ENCODE data around the gene CDC25A. TPM values are rescaled to one million over a fixed set of nuclear protein-coding genes. Genes with fewer than 3 reads are reported as not detected.

CDC25A gene
- total RNA-seq, 4 donors from 2014 or later, result 1.7 to 7.6 (median 4.8) TPM

- WGBS, 2 donors (ENCODE audit: low coverage in 1 of 2), result 92 to 96% methylated on average over 4 to 6 of the region's 6 CpGs
- Histone ChIP-seq H3K27me3 (no peaks in the 10 kb centered on the region), H3K4me1 (peaks cover 0 to 5% (median 0%) of the 10 kb centered on the region in 4 donors), H3K36me3 (no peaks in the 10 kb centered on the region), H3K4me3 (no peak overlapping the region), H3K27ac (no peak overlapping the region), H3K9me3 (no peaks in the 10 kb centered on the region)
- DNase-seq, result no peak
- intact Hi-C loops (cut with DNase I; ENCODE audit: low total_unique reads) (no loop called here), in situ Hi-C loops (cut with MboI; ENCODE audit: low pct_ligation_motif_present in 1 of 4, low pct_unique_long_range_greater_than_20kb in 1 of 4, low sequenced_read_pairs in 3 of 4) (no loop called here)
- TF ChIP-seq POLR2A (IDR thresholded peaks at IDR 0.05), result no peak
- TF ChIP-seq EP300 (IDR thresholded peaks at IDR 0.05; ENCODE audit: low read depth), result no peak
- no peak for TF ChIP-seq POLR2AphosphoS5 (IDR thresholded peaks at IDR 0.05)
- TF ChIP-seq, protein P1, sequence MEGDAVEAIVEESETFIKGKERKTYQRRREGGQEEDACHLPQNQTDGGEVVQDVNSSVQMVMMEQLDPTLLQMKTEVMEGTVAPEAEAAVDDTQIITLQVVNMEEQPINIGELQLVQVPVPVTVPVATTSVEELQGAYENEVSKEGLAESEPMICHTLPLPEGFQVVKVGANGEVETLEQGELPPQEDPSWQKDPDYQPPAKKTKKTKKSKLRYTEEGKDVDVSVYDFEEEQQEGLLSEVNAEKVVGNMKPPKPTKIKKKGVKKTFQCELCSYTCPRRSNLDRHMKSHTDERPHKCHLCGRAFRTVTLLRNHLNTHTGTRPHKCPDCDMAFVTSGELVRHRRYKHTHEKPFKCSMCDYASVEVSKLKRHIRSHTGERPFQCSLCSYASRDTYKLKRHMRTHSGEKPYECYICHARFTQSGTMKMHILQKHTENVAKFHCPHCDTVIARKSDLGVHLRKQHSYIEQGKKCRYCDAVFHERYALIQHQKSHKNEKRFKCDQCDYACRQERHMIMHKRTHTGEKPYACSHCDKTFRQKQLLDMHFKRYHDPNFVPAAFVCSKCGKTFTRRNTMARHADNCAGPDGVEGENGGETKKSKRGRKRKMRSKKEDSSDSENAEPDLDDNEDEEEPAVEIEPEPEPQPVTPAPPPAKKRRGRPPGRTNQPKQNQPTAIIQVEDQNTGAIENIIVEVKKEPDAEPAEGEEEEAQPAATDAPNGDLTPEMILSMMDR (IDR thresholded peaks at IDR 0.05), result no peak
Measured at GRCh38 chr3:48123346-48123745, 64.9 kb downstream of the CDC25A start.

DNA sequence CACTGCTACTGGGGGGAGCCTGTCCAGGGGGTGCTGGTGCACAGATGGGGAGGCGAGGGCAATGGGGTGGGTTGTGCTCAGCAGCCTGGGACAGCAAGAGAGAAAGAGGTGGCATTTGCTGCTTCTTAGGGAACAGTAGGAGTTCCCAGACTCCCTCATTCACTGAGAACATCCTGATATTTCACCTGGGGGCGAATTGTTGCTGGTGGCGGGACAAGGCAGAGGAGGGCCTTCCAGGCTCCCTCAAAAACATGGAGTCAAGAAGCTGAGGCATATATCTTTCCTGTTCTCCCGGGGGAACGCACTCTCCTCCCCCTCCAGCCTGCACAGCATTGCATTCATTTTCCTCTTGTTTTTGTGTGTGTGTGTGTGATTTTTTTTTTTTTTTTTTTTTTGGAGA lies 65.7 kb downstream of the CDC25A start:
- no peak for DNase-seq
- Histone ChIP-seq H3K27ac (no peak overlapping the region), H3K27me3 (no peaks in the 10 kb centered on the region), H3K9me3 (no peaks in the 10 kb centered on the region), H3K4me1 (peaks cover 0 to 5% (median 0%) of the 10 kb centered on the region in 4 donors), H3K36me3 (no peaks in the 10 kb centered on the region), H3K4me3 (no peak overlapping the region)
- intact Hi-C loops (cut with DNase I; ENCODE audit: low total_unique reads), result no loop called here
- in situ Hi-C loops (cut with MboI; ENCODE audit: low pct_ligation_motif_present in 1 of 4, low pct_unique_long_range_greater_than_20kb in 1 of 4, low sequenced_read_pairs in 3 of 4), result no loop called here
- 82 to 94% methylated on average over 2 to 5 of the region's 5 CpGs for WGBS, 2 donors (ENCODE audit: low coverage in 1 of 2)
- TF ChIP-seq POLR2A (IDR thresholded peaks at IDR 0.05) (no peak), POLR2AphosphoS5 (IDR thresholded peaks at IDR 0.05) (no peak)
- TF ChIP-seq, protein P1 (IDR thresholded peaks at IDR 0.05), result no peak

- no peak for DNase-seq
- intact Hi-C loops (cut with DNase I; ENCODE audit: low total_unique reads) (no loop called here), in situ Hi-C loops (cut with MboI; ENCODE audit: low pct_ligation_motif_present in 1 of 4, low pct_unique_long_range_greater_than_20kb in 1 of 4, low sequenced_read_pairs in 3 of 4) (no loop called here)
- Histone ChIP-seq H3K4me3 (no peak overlapping the region), H3K27me3 (no peaks in the 10 kb centered on the region), H3K9me3 (no peaks in the 10 kb centered on the region), H3K4me1 (peaks cover 0 to 5% (median 0%) of the 10 kb centered on the region in 4 donors), H3K27ac (no peak overlapping the region), H3K36me3 (no peaks in the 10 kb centered on the region)
- WGBS, 2 donors (ENCODE audit: low coverage in 1 of 2), result 83 to 97% methylated on average over 1 of the region's 1 CpG
- TF ChIP-seq EP300 (IDR thresholded peaks at IDR 0.05; ENCODE audit: low read depth) (no peak), POLR2A (IDR thresholded peaks at IDR 0.05) (no peak), POLR2AphosphoS5 (IDR thresholded peaks at IDR 0.05) (no peak)
- TF ChIP-seq, protein P1 (IDR thresholded peaks at IDR 0.05), result no peak
Measured at GRCh38 chr3:48120223-48120622, 68.0 kb downstream of the CDC25A start.

- peak; percentile 22 for DNase-seq
- intact Hi-C loops (cut with DNase I; ENCODE audit: low total_unique reads) (no loop called here), in situ Hi-C loops (cut with MboI; ENCODE audit: low pct_ligation_motif_present in 1 of 4, low pct_unique_long_range_greater_than_20kb in 1 of 4, low sequenced_read_pairs in 3 of 4) (no loop called here)
- TF ChIP-seq, protein P1 (IDR thresholded peaks at IDR 0.05), result no peak
- TF ChIP-seq POLR2AphosphoS5 (IDR thresholded peaks at IDR 0.05) (no peak), POLR2A (IDR thresholded peaks at IDR 0.05) (no peak), EP300 (IDR thresholded peaks at IDR 0.05; ENCODE audit: low read depth) (no peak)
- no peaks in the 10 kb centered on the region for H3K9me3 ChIP-seq
- peak overlapping the region in 3 of 4 donors; percentile 5 to 40 (median 24) for H3K27ac ChIP-seq
- 67 to 80% methylated on average over 3 to 4 of the region's 4 CpGs for WGBS, 2 donors (ENCODE audit: low coverage in 1 of 2)
- no peaks in the 10 kb centered on the region for H3K36me3 ChIP-seq
- H3K27me3 ChIP-seq, result no peaks in the 10 kb centered on the region
- H3K4me3 ChIP-seq, result no peak overlapping the region
- H3K4me1 ChIP-seq, result peaks cover 0 to 5% (median 0%) of the 10 kb centered on the region in 4 donors
Measured at GRCh38 chr3:48119505-48120193, 68.6 kb downstream of the CDC25A start.
